SU-DHL-6 (cell line): ENCODE measurements around the gene ZFYVE27.

ENCODE experiments used
- H2AFZ ChIP-seq: fragments of 200-600 bp; sonication (generic); 2 replicates; pipeline ENCODE4 v1.6.1; 2014; ENCODE audit warnings: low read depth, mild to moderate bottlenecking, moderate library complexity, mixed read lengths, antibody characterized with exemption, low read length; ENCODE audit not compliant: severe bottlenecking
- H3F3A ChIP-seq: fragments of 200-600 bp; shearing (Covaris generic); 2 replicates; pipeline ENCODE4 v1.6.0; 2016; ENCODE audit warnings: antibody characterized with exemption, mild to moderate bottlenecking; ENCODE audit not compliant: insufficient read depth
- H3K27ac ChIP-seq: fragments of 200-600 bp; sonication (generic); 2 replicates; pipeline ENCODE4 v1.5.1; 2016; ENCODE audit warnings: low read depth, mild to moderate bottlenecking, low read length, moderate library complexity, mixed read lengths
- H3K27me3 ChIP-seq: fragments of 200-600 bp; sonication (generic), shearing (Covaris generic); 2 replicates; pipeline ENCODE4 v1.6.0; 2014; ENCODE audit warnings: mild to moderate bottlenecking, low read length
- H3K36me3 ChIP-seq: fragments of 200-600 bp; sonication (generic); 2 replicates; pipeline ENCODE4 v1.6.1; 2014; ENCODE audit warnings: mild to moderate bottlenecking, low read length, mixed read lengths
- H3K4me2 ChIP-seq: fragments of 300-600, 200-600 bp; shearing (Covaris generic), sonication (generic); 2 replicates; pipeline ENCODE4 v1.6.0; 2014; ENCODE audit warnings: low read length, low read depth, mild to moderate bottlenecking; ENCODE audit not compliant: poor library complexity, severe bottlenecking
- H3K4me3 ChIP-seq: fragments of 200-600 bp; sonication (generic); 2 replicates; pipeline ENCODE4 v1.5.1; 2014; ENCODE audit warnings: antibody characterized with exemption, low read length, mild to moderate bottlenecking, mixed read lengths; ENCODE audit not compliant: insufficient read depth, poor library complexity, severe bottlenecking
- H3K79me2 ChIP-seq: fragments of 200-600 bp; sonication (generic); 2 replicates; pipeline ENCODE4 v1.6.1; 2014; ENCODE audit warnings: mild to moderate bottlenecking, low read length, moderate library complexity; ENCODE audit not compliant: insufficient read depth
- H3K9ac ChIP-seq: fragments of 200-600 bp; sonication (generic); 2 replicates; pipeline ENCODE4 v1.7.0; 2014; ENCODE audit warnings: mild to moderate bottlenecking, low read length
- H3K9me2 ChIP-seq: fragments of 200-600 bp; sonication (generic); replicated peaks from 2 replicates; pipeline ENCODE4 v1.6.1; 2014; ENCODE audit warnings: low read length; ENCODE audit not compliant: insufficient read depth
- H3K9me3 ChIP-seq: fragments of 200-600 bp; sonication (generic); 2 replicates; pipeline ENCODE4 v1.6.1; 2014; ENCODE audit warnings: low read length, mixed read lengths; ENCODE audit not compliant: insufficient read depth
- H4K20me1 ChIP-seq: fragments of 200-600 bp; sonication (generic); 2 replicates; pipeline ENCODE4 v1.6.1; 2014; ENCODE audit warnings: low read depth, mild to moderate bottlenecking, antibody characterized with exemption, low read length, moderate library complexity, mixed read lengths
- CTCF ChIP-seq: fragments of 200-600 bp; sonication (generic); IDR thresholded peaks from one replicate; pipeline ENCODE4 v1.5.1; 2017; ENCODE audit warnings: antibody characterized with exemption, mild to moderate bottlenecking, low read length, moderate library complexity; ENCODE audit not compliant: insufficient read depth, poor library complexity, severe bottlenecking
- EZH2phosphoT487 ChIP-seq: fragments of 200-600 bp; sonication (generic), shearing (Covaris generic); conservative IDR thresholded peaks from 2 replicates; pipeline ENCODE4 v1.6.1; 2018; ENCODE audit warnings: mild to moderate bottlenecking, antibody characterized with exemption, low read length, moderate library complexity, mixed read lengths

ZFYVE27 gene

GRCh38 chr10:97743169-97743943 lies 6.4 kb downstream of the ZFYVE27 start:
- peaks cover 25% of the 10 kb centered on the region for H3K79me2 ChIP-seq
- H3K4me2 ChIP-seq = no peak overlapping the region
- H3F3A ChIP-seq = no peaks in the 10 kb centered on the region
- H3K27ac ChIP-seq = no peak overlapping the region
- H4K20me1 ChIP-seq = no peaks in the 10 kb centered on the region
- no peaks in the 10 kb centered on the region for H3K27me3 ChIP-seq
- H2AFZ ChIP-seq = no peak overlapping the region
- H3K4me3 ChIP-seq = no peak overlapping the region
- TF ChIP-seq CTCF = no peak
- no peak for TF ChIP-seq EZH2phosphoT487
- H3K36me3 ChIP-seq = peaks cover 7% of the 10 kb centered on the region; the same call in 1 of the 2 replicates
- H3K9me3 ChIP-seq = no peaks in the 10 kb centered on the region
- no peak overlapping the region for H3K9ac ChIP-seq
- no peaks in the 10 kb centered on the region for H3K9me2 ChIP-seq

- Histone ChIP-seq H3K27me3 (no peaks in the 10 kb centered on the region), H4K20me1 (no peaks in the 10 kb centered on the region), H3K36me3 (peaks cover 12% of the 10 kb centered on the region; the same call in 1 of the 2 replicates), H3K9me2 (no peaks in the 10 kb centered on the region), H3K9me3 (no peaks in the 10 kb centered on the region), H3K4me3 (no peak overlapping the region), H3K27ac (no peak overlapping the region), H3F3A (no peaks in the 10 kb centered on the region), H3K9ac (no peak overlapping the region), H2AFZ (no peak overlapping the region), H3K79me2 (peaks cover 21% of the 10 kb centered on the region), H3K4me2 (no peak overlapping the region)
- no peak for TF ChIP-seq EZH2phosphoT487
- no peak for TF ChIP-seq CTCF
These were observed 7.6 kb downstream of the ZFYVE27 start for GRCh38 chr10:97744405-97745035.

DNA sequence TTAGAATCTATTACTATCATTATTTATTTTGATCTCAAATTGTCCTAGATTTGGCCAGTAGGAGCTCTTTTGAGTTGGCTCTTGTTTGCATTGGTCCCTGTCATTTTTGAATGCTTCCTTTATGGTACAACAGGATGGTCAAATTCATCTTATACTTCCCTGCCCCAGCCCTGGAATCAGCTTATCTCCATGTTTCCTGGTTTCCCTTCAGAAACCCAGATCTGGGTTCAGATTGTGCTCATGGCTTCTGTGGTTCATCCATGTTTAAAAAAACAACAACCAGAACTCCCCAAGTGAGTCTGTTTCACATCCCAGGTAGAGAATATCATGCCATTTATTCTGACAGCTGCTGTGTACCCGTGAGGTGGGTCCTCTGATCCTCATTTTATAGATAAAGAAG lies 10.6 kb downstream of the ZFYVE27 start:
- H3K79me2 ChIP-seq = 0 out of 2 replicates have a peak, but pooled peaks cover 7% of the 10 kb centered on the region
- H3K9me2 ChIP-seq = no peaks in the 10 kb centered on the region
- H3K9ac ChIP-seq = no peak overlapping the region
- H3K36me3 ChIP-seq = peaks cover 8% of the 10 kb centered on the region; the same call in 1 of the 2 replicates
- no peaks in the 10 kb centered on the region for H3K27me3 ChIP-seq
- no peak overlapping the region for H3K27ac ChIP-seq
- H3K4me3 ChIP-seq = no peak overlapping the region
- no peak for TF ChIP-seq EZH2phosphoT487
- no peak overlapping the region for H2AFZ ChIP-seq
- H3F3A ChIP-seq = no peaks in the 10 kb centered on the region
- H3K4me2 ChIP-seq = no peak overlapping the region
- H3K9me3 ChIP-seq = no peaks in the 10 kb centered on the region
- no peaks in the 10 kb centered on the region for H4K20me1 ChIP-seq

DNA sequence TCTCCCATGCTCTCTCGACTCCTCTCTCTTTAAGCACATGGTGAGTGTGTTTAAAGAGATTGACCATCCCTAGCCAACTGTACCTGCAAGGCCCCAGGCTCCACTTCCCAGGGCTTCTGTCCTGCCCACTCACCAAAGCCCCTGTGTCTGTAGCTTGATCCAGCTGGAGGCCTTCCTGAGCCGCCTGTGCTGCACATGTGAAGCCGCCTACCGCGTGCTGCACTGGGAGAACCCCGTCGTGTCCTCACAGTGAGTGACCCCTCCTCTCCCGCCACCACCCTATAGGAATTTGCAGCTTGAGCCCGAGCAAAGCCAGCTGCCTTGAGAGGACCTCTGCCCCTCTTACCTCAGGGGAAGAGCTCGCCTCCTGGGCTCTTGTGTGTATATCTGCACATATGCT lies 11.2 kb downstream of the ZFYVE27 start:
- Histone ChIP-seq H3K27ac (no peak overlapping the region), H3K36me3 (peaks cover 8% of the 10 kb centered on the region; the same call in 1 of the 2 replicates), H3F3A (no peaks in the 10 kb centered on the region), H3K27me3 (no peaks in the 10 kb centered on the region), H3K9me2 (no peaks in the 10 kb centered on the region), H3K4me3 (no peak overlapping the region), H3K79me2 (0 out of 2 replicates have a peak, but pooled peaks cover 1% of the 10 kb centered on the region), H3K9me3 (no peaks in the 10 kb centered on the region), H4K20me1 (no peaks in the 10 kb centered on the region), H3K9ac (no peak overlapping the region), H3K4me2 (no peak overlapping the region), H2AFZ (no peak overlapping the region)
- TF ChIP-seq CTCF (no peak), EZH2phosphoT487 (no peak)
